Stimulated activated CD4-positive, alpha-beta T cell treated with anti-CD3 and anti-CD28 coated beads, TNF-alpha, amount 100 ng/mL, for 4 hours (primary cell): ENCODE results near the gene WDR90.

ENCODE experiments used
- DNase-seq, 3 experiments: peaks; one replicate each; pipeline ENCODE4 v3.0.0-alpha.2; 2020; ENCODE audit warnings: low read depth in 3 of 3

Gene WDR90

DNA sequence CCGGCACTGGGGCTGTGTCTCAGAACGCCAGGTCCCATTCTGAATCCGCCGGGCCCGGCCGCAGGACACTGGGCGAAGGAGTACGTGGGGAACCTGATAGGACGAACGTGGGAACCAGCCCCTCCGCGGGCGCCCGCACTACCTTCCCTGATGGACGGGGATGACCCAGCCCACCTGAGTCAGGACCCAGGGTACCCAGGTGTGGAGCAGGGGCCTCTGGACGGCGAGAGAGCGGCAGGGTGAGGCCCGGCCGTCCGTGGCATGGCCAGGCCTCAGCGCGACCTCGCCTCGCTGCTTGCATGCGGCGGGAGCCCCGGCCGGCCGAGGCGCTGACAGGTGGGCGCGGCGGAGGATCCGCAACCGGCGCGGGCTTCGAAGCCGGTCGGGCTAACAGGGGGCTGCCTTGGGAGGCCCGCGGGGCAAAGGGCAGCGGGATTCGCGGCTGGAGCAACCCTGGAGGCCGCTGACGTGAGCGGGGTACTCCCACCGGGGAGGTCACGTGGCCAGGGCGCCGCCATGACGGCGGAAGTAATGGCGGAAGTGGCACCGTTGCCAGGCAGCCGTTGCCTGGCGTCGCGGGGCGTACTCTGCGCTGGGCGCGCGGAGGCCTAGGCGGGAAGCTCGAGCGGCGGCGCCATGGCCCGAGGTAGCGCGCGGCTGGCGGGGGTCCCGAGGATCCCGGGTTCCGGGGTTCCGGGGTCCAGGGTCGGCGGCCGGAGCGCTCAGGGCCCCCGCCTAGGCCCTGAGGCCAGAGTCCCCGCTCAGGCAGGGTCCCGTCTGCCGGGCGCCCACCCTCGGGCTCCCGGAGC, at the start of gene WDR90:
Gene WDR90 (plus strand): TSS at position 585 of the 809 bp plus-strand sequence. CDS start 52 bp downstream, at position 637.
- peak; percentile 85 to 90 (median 89) for DNase-seq

- DNase-seq, result no peak
These were observed 48.4 kb upstream of the WDR90 start for GRCh38 chr16:600781-601180.

DNA sequence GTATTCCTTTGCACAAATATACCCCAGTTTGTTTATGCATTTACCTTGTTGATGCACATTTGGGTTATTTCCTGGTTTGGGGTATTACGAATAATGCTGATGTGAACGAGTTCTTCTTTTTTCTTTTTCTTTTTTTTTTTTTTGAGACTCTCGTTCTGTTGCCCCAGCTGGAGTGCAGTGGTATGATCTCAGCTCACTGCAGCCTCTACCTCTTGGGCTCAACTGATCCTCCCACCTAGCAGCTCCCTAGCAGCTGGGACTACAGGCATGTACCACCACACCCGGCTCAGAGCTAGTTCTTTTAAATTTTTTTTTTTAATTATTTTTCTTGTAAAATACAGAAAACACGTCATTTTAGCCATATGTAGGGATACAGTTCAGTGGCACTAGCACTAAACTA, 45.2 kb upstream of the WDR90 start:
- DNase-seq, result no peak

- no peak for DNase-seq
These were observed 42.4 kb upstream of the WDR90 start for GRCh38 chr16:606656-607307.

DNA sequence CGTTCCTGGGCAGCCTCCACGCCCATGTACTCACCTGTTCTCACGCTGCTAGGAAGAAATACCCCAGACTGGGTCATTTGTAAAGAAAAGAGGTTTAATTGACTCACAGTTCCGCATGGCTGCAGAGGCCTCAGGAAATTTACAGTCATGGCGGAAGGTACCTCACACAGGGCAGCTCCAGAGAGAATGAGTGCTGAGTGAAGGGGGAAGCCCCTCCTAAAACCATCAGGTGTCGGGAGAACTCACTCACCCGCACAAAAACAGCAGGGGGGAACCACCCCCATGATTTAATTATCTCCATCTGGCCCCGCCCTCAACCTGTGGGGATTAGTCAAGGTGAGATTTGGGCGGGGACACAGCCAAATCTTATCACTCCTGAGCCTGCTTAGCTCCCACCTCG, 41.1 kb upstream of the WDR90 start:
- no peak for DNase-seq

DNA sequence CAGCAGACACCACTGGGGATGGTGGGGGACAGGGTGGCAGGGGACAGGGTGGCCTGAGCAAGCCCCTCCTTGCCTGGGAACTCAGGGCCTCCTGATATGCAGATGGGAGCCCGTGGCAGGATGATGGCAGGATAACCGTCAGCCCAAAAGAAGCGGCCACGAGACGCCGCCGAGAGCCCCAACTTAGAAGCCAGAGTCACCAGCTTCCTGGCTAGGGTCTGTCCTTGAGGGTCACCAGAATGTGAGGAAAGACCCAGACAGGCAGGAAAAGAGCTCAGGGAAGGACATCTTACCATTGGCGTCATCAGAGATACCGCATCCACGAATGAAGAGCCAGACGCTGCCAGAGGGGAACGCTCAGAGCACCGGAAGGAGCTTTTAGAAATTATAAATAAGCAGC, 39.8 kb upstream of the WDR90 start:
- no peak for DNase-seq

GRCh38 chr16:609984-610383, 39.2 kb upstream of the WDR90 start:
- no peak for DNase-seq

GRCh38 chr16:610513-611381, 38.4 kb upstream of the WDR90 start:
- peak in 2 of 3 experiments; percentile 34 to 42 for DNase-seq

DNA sequence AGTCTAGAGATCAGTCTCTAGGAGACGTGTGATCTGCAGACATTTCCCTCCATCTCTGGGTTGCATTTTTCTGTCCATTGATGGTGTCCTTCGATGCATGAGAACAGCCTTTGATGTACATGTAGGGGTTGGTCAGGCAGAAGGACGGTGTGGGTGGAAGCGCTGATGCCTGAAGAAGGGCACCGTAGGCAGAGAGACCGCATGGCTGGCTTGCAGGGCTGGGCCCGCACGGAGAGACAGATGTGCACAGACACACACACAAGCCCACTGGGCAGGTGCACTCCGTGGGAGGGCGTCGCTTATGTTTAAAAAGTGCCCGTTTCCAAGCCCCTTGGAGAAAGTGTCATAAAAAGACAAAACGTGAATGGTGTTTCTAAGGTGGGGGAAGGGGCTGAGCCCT, 34.0 kb upstream of the WDR90 start:
- DNase-seq, result no peak

DNA sequence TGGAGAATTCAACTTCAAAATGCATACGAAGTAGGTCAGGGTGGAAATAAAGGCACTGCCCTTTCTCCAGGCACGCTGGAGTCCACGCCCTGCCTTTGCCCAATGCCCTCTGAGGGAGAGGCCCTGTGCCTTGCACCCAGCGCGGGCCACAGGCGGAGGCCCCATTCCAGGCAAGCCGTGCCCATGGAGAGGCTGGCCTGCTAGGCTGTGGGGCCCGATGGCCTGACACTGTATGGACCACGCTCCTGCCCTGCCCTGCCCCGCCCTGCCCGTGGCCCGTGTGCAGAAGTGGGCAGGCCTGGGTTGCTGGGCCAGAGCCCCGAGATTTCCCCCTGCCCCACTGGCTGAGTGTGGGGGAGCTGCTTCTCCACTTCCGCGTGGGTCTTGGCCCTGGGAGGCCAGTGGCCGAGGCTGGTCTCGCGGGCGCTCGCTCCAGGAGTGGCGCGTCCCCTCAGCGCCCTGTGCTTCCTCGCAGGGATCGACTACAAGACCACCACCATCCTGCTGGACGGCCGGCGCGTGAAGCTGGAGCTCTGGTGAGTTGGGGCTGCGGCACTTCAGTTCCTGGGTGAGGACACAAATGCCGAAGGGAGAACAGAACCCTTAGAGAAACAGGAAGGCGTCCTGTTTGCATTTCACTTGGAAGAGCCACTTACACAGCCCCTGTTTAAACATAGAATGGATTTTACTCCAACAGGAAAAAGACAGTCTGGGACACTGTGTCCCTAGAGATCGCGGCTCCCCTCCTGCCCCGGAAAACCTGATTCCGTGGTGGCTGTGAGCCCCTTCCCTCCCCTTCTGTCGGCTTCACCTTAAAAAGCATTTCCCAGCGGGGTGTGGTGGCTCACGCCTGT, 32.2 kb upstream of the WDR90 start:
- DNase-seq, result no peak

DNA sequence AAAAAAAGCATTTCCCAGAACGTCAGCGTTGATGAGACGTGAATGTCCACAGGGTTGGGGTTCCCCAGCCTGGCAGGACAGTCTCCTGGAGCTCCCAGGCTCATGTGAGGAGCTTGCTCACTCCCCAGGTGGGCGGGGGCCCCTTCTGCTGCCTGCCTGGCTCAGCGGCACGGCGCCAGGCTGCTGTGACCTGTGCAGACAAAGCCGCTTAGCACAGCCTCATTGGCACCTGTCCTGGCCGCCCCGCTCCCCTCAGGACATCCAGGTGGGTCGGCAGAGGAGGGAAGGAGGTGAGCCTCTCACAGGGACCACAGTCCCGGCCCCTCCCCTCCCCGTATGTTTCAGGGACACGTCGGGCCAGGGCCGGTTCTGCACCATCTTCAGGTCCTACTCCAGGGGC, 31.3 kb upstream of the WDR90 start:
- DNase-seq, result no peak

GRCh38 chr16:619476-620100, 29.6 kb upstream of the WDR90 start:
- DNase-seq, result no peak

GRCh38 chr16:620700-621525, 28.3 kb upstream of the WDR90 start:
- DNase-seq, result no peak

DNA sequence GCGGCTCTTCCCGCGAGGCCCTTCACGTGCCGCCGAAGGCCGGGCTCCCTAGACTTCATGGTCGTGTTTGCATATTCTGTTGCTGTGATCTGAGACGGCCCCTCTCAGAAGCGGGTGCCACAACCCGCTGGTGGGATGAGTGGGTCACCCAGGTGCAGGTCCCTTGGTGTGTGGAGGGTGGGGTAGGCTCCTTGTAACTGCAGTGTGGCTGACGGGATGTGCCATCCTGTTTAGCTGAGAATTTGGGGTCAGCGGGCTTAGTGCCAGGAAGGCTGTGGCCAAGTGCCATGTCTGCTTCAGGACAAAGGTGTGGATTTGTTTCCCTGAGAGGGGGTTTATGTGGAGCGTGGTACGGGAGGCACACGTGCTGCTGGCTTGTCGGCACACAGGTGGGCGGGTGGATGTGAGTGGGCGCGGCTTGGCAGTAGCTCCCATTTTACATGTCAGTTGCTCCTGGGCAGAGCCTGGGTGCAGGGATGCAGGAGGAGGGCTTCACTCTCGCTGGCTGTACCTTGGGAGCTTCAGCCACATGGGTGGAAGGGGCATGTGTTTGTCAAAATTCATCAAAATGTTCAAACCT, 27.5 kb upstream of the WDR90 start:
- DNase-seq, result no peak

- no peak for DNase-seq
These were observed 26.3 kb upstream of the WDR90 start for GRCh38 chr16:622920-623280.

GRCh38 chr16:624526-625070, 24.6 kb upstream of the WDR90 start:
- no peak for DNase-seq

DNA sequence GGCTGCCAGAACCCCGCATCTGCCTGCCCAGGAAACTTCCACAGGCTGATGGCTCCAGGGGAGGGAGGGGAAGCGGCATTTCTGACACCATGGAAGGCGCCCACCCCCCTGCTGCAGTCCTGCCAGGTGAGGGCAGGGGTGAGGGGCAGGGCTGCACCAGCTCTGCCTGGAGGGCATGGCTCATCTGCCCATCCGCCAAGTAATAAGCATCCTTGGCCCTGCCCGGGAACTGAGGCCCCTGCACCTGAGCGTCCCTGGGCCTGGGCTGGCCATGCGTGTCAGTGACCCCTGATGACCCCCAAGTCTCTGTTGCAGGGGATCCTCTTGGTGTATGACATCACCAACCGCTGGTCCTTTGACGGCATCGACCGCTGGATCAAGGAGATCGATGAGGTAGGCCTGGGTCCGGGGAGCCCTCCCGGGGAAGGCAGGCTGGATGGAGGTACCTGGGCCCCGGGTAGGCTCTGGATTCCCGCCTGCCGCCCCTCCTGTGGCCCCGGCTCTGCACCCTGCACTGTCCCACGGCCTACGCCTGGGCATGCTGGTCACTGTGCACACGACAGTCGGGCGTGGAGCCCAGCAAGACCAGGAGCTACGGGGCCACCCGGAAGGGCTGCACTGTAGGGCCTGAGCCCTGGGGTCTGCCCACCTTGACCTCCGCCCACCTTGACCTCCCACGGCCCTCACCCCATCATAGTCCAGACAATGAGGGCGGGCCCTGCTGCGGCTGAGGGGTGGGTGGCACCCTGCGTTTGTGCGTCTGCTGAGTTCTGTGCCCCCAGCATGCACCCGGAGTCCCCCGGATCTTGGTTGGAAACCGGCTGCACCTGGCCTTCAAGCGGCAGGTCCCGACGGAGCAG, 23.8 kb upstream of the WDR90 start:
- no peak for DNase-seq

- DNase-seq, result no peak
These were observed 23.0 kb upstream of the WDR90 start for GRCh38 chr16:625977-626765.
